Measurements from ENCODE around the gene SHB. TPM values are rescaled to one million over a fixed set of nuclear protein-coding genes. Genes with fewer than 3 reads are reported as not detected.

The SHB gene
- total and polyA plus RNA-seq, 2 of the 13 experiments (the other 11 are each of a cell fraction or from before 2014, with no cell fraction given): 19.4 to 20.7 TPM

- Histone ChIP-seq H3K4me3 (replicated peaks in 1 of 3; ENCODE audit: insufficient read depth in 1 of 3, low read depth in 2 of 3, low read length in 3 of 3) (0 out of 6 replicates have a peak overlapping the region, but pooled peaks of 1 of the 3 experiments have one; percentile 17), H3K9me3 (ENCODE audit: low read length) (no peaks in the 10 kb centered on the region), H3K4me1 (ENCODE audit: insufficient read depth, low read length) (peaks cover 28% of the 10 kb centered on the region), H3K9ac (ENCODE audit: insufficient read depth, low read depth, low read length) (peak overlapping the region; percentile 9; the same call in 1 of the 2 replicates), H3K27ac (ENCODE audit: extremely low read length, insufficient read depth, low read length) (no peak overlapping the region), H2AFZ (ENCODE audit: low read length) (no peak overlapping the region), H4K20me1 (ENCODE audit: insufficient read depth, low read length) (no peaks in the 10 kb centered on the region), H3K4me2 (ENCODE audit: low read depth, low read length) (peak overlapping the region; percentile 56), H3K79me2 (ENCODE audit: insufficient read depth, low read length) (no peaks in the 10 kb centered on the region), H3K36me3 (replicated peaks in 1 of 2; ENCODE audit: control insufficient read depth in 1 of 2, insufficient read depth in 2 of 2, low read length in 2 of 2) (no peaks in the 10 kb centered on the region), H3K27me3 (ENCODE audit: control insufficient read depth in 1 of 2, insufficient read depth in 2 of 2, low read length in 2 of 2) (peaks cover 3 to 10% of the 10 kb centered on the region in 2 experiments; a peak in 4 of 5 replicates)
- no peak for DNase-seq (ENCODE audit: low spot score)
- in situ Hi-C loops (cut with HindIII; ENCODE audit: extremely low pct_ligation_motif_present, low pct_unique_long_range_greater_than_20kb): no loop called here
- ChIA-PET CTCF (ENCODE audit: low intra/inter-chr PET ratio, low total read pairs) (no interaction called here), POLR2A (no interaction called here)
- intact Hi-C loops (cut with micrococcal nuclease; ENCODE audit: unreplicated experiment): no loop called here
- BruUV-seq (replicated peaks): no TSS peak
- FAIRE-seq: no peak
- WGBS (ENCODE audit: low lambda C conversion rate): 25% methylated on average over 11 of the region's 11 CpGs
- peak; percentile 28; the same call in 1 of the 3 replicates for ATAC-seq
- TF ChIP-seq MAFG (CRISPR knock-in tag; IDR thresholded peaks at IDR 0.05) (no peak), ETV5 (CRISPR knock-in tag; IDR thresholded peaks at IDR 0.05; ENCODE audit: borderline replicate concordance) (peak; percentile 23; the same call in 1 of the 2 replicates), ZNF331 (CRISPR knock-in tag; IDR thresholded peaks at IDR 0.05) (no peak), ZNF598 (CRISPR knock-in tag; IDR thresholded peaks at IDR 0.05; ENCODE audit: borderline replicate concordance) (no peak), GATAD2A (CRISPR knock-in tag; IDR thresholded peaks at IDR 0.05) (0 out of 2 replicates have a peak, but pooled peaks have one; percentile 12), SRY (CRISPR knock-in tag; IDR thresholded peaks at IDR 0.05) (no peak), ZNF784 (CRISPR knock-in tag; IDR thresholded peaks at IDR 0.05; ENCODE audit: borderline replicate concordance) (no peak), GABPA (IDR thresholded peaks at IDR 0.05; ENCODE audit: low read depth, low read length) (no peak), GABPA (CRISPR knock-in tag; IDR thresholded peaks at IDR 0.05; ENCODE audit: low read depth) (no peak), FOSL2 (CRISPR knock-in tag; IDR thresholded peaks at IDR 0.05) (peak; percentile 81), ZNF12 (CRISPR knock-in tag; IDR thresholded peaks at IDR 0.05) (peak; percentile 72; the same call in 1 of the 2 replicates), SAP130 (CRISPR knock-in tag; IDR thresholded peaks at IDR 0.05; ENCODE audit: low read depth) (peak; percentile 32; the same call in 1 of the 2 replicates)
These were observed 10.5 kb upstream of the SHB start for GRCh38 chr9:38079461-38080031.

All from HepG2 (cell line).